CD4-positive, alpha-beta T cell (primary cell): ENCODE results near the gene DTNBP1. TPM values are rescaled to one million over a fixed set of nuclear protein-coding genes. Genes with fewer than 3 reads are reported as not detected.

Experiments
- ATAC-seq: fragments of 200-7000 bp; cut with Tn5 transposase; one replicate; pipeline ENCODE4 v1.10.0; 2022; ENCODE audit warnings: mild to moderate bottlenecking; ENCODE audit not compliant: poor library complexity
- CTCF ChIA-PET: fragments of 350-600 bp; sonication (Branson Sonifier 250); formaldehyde crosslinking; loops from one replicate; lab custom pipeline; 2021; ENCODE audit warnings: antibody characterized with exemption, inconsistent platforms; lab: Charles Lee
- POLR2A ChIA-PET: fragments of 350-600 bp; sonication (Branson Sonifier 250); formaldehyde crosslinking; loops from one replicate; lab custom pipeline; 2021; ENCODE audit warnings: antibody characterized with exemption, inconsistent platforms; lab: Charles Lee
- DNase-seq, 14 experiments: peaks; one replicate each; pipeline ENCODE4 v3.0.0-alpha.2; 2013 to 2020; ENCODE audit warnings: mixed read lengths in 2 of 14
- H3K27ac ChIP-seq, 2 donors: one replicate each; pipeline versions ENCODE4 v1.5.1 to v1.7.0; 2013; ENCODE audit warnings: low read length in 2 of 2, low read depth in 1 of 2, mild to moderate bottlenecking in 1 of 2
- H3K27me3 ChIP-seq, 2 experiments: 1 replicate in 1 of 2; 2 replicates in 1 of 2; pipeline versions ENCODE4 v1.6.1 to v1.7.0; 2013; ENCODE audit warnings: low read length in 2 of 2, control low read depth in 1 of 2, mild to moderate bottlenecking in 1 of 2, moderate library complexity in 1 of 2; ENCODE audit not compliant: insufficient read depth in 2 of 2, control insufficient read depth in 1 of 2
- H3K36me3 ChIP-seq: one replicate; pipeline ENCODE4 v1.6.1; 2013; ENCODE audit warnings: low read length, control low read depth; ENCODE audit not compliant: insufficient read depth
- H3K4me1 ChIP-seq: one replicate; pipeline ENCODE4 v1.6.1; 2013; ENCODE audit warnings: low read length, control low read depth; ENCODE audit not compliant: insufficient read depth
- H3K4me3 ChIP-seq: one replicate; pipeline ENCODE4 v1.5.1; 2013; ENCODE audit warnings: mild to moderate bottlenecking, low read length, moderate library complexity
- H3K9me3 ChIP-seq, 2 experiments: 1 replicate in 1 of 2; 2 replicates in 1 of 2; pipeline versions ENCODE4 v1.6.1 to v1.7.0; 2013; ENCODE audit warnings: low read length in 2 of 2, mild to moderate bottlenecking in 2 of 2, control low read depth in 1 of 2, moderate library complexity in 1 of 2; ENCODE audit not compliant: control insufficient read depth in 1 of 2, insufficient read depth in 1 of 2
- H3K27ac Mint-ChIP-seq: one replicate; pipeline ENCODE4 v1.8.0; 2020; ENCODE audit warnings: mixed read lengths
- H3K27me3 Mint-ChIP-seq: one replicate; pipeline ENCODE4 v1.8.0; 2021; ENCODE audit warnings: mixed read lengths
- H3K36me3 Mint-ChIP-seq: one replicate; pipeline ENCODE4 v1.8.0; 2021; ENCODE audit warnings: low read depth, mixed read lengths
- H3K4me1 Mint-ChIP-seq: one replicate; pipeline ENCODE4 v1.8.0; 2021; ENCODE audit warnings: low read depth, mixed read lengths
- H3K4me3 Mint-ChIP-seq: one replicate; pipeline ENCODE4 v1.8.0; 2020; ENCODE audit warnings: mild to moderate bottlenecking, mixed read lengths
- H3K9me3 Mint-ChIP-seq: one replicate; pipeline ENCODE4 v1.8.0; 2020; ENCODE audit warnings: mixed read lengths
- intact Hi-C, 2 experiments: fragments of 100-400 bp; cut with DNase I in 1 of 2; cut with micrococcal nuclease in 1 of 2; formaldehyde crosslinking; loops; one replicate each; pipeline versions ENCODE4 v1.15.1 to v1.9.0; 2023 to 2025; cut with DNase I, micrococcal nuclease
- total RNA-seq, 174 experiments: library from RNA in 2 of 174; stranded (reverse) in 2 of 174; gene quantifications; one replicate each; pipeline ENCODE4 v1.2.3 and lab custom pipeline; 2021 to 2026
- TF ChIP-seq, protein P1 (sequence below): fragments of 200-600 bp; IDR thresholded peaks from one replicate; pipeline ENCODE4 v1.8.0; 2022; ENCODE audit warnings: antibody characterized with exemption, mild to moderate bottlenecking

DTNBP1 gene
- total RNA-seq, 2 experiments from 2014 or later = 14.5 to 14.7 TPM

DNA sequence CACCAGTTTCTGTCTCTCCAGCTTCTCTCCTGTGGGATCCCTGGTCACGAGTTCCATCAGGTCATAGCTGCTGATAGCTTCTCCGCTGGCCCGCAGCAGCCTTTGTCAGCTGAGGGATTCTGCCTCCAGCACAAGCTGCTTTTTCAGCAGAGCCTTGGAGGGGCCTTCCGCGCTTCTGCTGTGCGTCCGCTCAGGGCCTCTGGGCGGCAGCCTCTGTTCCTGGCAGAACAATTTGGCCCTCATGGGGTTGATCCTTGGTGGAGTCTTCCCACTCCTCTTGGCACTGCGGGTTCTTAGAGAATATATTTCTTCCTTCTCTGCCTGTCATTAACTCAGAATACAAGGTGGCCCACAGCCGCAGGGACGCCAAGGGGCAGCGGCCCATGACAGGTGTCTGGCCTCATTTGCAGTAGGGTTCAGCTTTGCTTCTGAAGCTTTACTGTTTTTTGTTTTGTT, 158.8 kb downstream of the DTNBP1 start:
- no peak overlapping the region for H3K4me3 Mint-ChIP-seq
- intact Hi-C loops = no loop called here
- Histone ChIP-seq H3K4me1 (no peaks in the 10 kb centered on the region), H3K4me3 (no peak overlapping the region), H3K27me3 (no peaks in the 10 kb centered on the region), H3K36me3 (peaks cover 86% of the 10 kb centered on the region), H3K9me3 (no peaks in the 10 kb centered on the region), H3K27ac (no peak overlapping the region)
- TF ChIP-seq, protein P1, sequence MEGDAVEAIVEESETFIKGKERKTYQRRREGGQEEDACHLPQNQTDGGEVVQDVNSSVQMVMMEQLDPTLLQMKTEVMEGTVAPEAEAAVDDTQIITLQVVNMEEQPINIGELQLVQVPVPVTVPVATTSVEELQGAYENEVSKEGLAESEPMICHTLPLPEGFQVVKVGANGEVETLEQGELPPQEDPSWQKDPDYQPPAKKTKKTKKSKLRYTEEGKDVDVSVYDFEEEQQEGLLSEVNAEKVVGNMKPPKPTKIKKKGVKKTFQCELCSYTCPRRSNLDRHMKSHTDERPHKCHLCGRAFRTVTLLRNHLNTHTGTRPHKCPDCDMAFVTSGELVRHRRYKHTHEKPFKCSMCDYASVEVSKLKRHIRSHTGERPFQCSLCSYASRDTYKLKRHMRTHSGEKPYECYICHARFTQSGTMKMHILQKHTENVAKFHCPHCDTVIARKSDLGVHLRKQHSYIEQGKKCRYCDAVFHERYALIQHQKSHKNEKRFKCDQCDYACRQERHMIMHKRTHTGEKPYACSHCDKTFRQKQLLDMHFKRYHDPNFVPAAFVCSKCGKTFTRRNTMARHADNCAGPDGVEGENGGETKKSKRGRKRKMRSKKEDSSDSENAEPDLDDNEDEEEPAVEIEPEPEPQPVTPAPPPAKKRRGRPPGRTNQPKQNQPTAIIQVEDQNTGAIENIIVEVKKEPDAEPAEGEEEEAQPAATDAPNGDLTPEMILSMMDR = no peak
- ATAC-seq = no peak
- H3K27me3 Mint-ChIP-seq = no peaks in the 10 kb centered on the region
- H3K27ac Mint-ChIP-seq = peak overlapping the region; percentile 25
- ChIA-PET CTCF (no interaction called here), POLR2A (no interaction called here)
- no peak for DNase-seq
- H3K36me3 Mint-ChIP-seq = peaks cover 87% of the 10 kb centered on the region
- no peaks in the 10 kb centered on the region for H3K4me1 Mint-ChIP-seq
- no peaks in the 10 kb centered on the region for H3K9me3 Mint-ChIP-seq

DNA sequence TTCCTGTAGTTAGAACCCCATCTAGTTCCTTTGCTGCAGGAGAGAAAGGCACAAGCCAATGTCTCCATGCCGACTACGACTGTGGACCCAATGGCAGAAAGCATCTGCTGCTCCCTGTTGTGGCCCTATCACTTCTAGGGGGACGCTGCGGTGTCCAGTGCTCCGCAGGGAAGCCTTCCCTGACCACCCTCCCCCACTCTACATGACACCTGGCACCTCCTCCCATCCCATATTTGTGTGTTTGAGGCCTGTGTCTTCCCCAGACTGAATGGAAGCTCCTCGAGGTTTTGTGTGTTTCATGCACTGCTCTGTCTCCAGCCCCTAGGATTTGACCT, 159.5 kb downstream of the DTNBP1 start:
- no peak overlapping the region for H3K4me3 Mint-ChIP-seq

DNA sequence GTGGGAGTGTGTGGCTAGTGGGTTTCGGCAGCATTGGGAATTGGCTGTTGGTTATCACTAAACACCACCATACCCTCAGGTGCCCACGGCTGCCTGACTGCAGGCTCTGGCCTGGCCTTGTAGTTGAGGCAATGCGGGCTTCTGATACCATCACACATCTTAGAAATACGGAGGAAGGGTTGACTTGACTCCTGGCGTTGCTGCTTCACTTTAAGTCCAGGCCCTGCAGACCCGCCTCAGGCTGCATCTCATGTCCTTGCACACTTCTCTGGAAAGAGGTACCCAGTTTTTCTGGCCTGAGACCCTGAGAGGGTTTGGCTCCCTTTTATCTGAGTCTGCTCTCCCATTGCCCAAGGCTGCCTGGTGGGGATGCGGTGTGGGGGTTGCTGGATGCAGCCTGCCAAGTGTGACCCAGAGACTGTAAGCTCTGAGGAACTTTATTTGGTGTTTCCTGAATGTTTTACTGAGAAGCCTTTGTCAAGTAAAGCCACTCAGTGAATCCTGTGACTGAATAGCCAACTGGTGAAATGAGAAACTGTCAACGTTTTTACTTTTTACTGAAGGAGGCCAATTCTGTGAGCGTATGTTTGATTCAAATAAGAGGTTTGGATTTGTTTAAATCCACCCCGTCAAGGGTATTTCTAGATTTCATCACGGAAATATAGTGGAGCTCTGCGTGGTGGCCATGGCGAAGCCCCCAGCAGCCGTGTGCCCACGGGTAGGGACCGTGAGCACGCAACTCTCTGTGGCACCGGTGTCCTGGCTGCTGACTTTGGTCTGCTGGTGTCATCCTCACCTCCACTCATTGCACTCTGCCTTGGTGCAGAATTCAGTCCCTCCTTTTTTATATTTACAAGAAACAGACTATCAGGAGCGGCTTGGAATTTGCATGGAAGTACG, 160.1 kb downstream of the DTNBP1 start:
- DNase-seq = no peak
- no peaks in the 10 kb centered on the region for H3K27me3 ChIP-seq
- CTCF ChIA-PET = no interaction called here
- H3K4me1 ChIP-seq = no peaks in the 10 kb centered on the region
- POLR2A ChIA-PET = interaction anchor here (0.5 kb wide), 1 partner anchor 64 kb away, joined by 3 read pairs; no protein-coding TSS in a partner anchor
- H3K27me3 Mint-ChIP-seq = no peaks in the 10 kb centered on the region
- H3K9me3 ChIP-seq = no peaks in the 10 kb centered on the region
- intact Hi-C loops = no loop called here
- no peak overlapping the region for H3K4me3 Mint-ChIP-seq
- peaks cover 85% of the 10 kb centered on the region for H3K36me3 ChIP-seq
- TF ChIP-seq, protein P1 = no peak
- no peak overlapping the region for H3K27ac Mint-ChIP-seq
- no peak for ATAC-seq
- H3K4me1 Mint-ChIP-seq = no peaks in the 10 kb centered on the region
- H3K9me3 Mint-ChIP-seq = no peaks in the 10 kb centered on the region
- no peak overlapping the region for H3K4me3 ChIP-seq
- peaks cover 89% of the 10 kb centered on the region for H3K36me3 Mint-ChIP-seq
- no peak overlapping the region for H3K27ac ChIP-seq

More for the DNA sequence above, 159.5 kb downstream of the DTNBP1 start:
- Mint-ChIP-seq H3K36me3 (peaks cover 87% of the 10 kb centered on the region), H3K9me3 (no peaks in the 10 kb centered on the region), H3K4me1 (no peaks in the 10 kb centered on the region), H3K27me3 (no peaks in the 10 kb centered on the region), H3K27ac (no peak overlapping the region)
- Histone ChIP-seq H3K27me3 (no peaks in the 10 kb centered on the region), H3K4me3 (no peak overlapping the region), H3K4me1 (no peaks in the 10 kb centered on the region), H3K27ac (no peak overlapping the region), H3K36me3 (peaks cover 86% of the 10 kb centered on the region), H3K9me3 (no peaks in the 10 kb centered on the region)
- POLR2A ChIA-PET = interaction anchor here (0.5 kb wide), 1 partner anchor 64 kb away, joined by 3 read pairs; no protein-coding TSS in a partner anchor
- intact Hi-C loops = no loop called here
- ATAC-seq = no peak
- no peak for DNase-seq
- TF ChIP-seq, protein P1 = no peak
- CTCF ChIA-PET = no interaction called here
